ENCODE measurements around the gene GARNL3.

Gene GARNL3, protein sequence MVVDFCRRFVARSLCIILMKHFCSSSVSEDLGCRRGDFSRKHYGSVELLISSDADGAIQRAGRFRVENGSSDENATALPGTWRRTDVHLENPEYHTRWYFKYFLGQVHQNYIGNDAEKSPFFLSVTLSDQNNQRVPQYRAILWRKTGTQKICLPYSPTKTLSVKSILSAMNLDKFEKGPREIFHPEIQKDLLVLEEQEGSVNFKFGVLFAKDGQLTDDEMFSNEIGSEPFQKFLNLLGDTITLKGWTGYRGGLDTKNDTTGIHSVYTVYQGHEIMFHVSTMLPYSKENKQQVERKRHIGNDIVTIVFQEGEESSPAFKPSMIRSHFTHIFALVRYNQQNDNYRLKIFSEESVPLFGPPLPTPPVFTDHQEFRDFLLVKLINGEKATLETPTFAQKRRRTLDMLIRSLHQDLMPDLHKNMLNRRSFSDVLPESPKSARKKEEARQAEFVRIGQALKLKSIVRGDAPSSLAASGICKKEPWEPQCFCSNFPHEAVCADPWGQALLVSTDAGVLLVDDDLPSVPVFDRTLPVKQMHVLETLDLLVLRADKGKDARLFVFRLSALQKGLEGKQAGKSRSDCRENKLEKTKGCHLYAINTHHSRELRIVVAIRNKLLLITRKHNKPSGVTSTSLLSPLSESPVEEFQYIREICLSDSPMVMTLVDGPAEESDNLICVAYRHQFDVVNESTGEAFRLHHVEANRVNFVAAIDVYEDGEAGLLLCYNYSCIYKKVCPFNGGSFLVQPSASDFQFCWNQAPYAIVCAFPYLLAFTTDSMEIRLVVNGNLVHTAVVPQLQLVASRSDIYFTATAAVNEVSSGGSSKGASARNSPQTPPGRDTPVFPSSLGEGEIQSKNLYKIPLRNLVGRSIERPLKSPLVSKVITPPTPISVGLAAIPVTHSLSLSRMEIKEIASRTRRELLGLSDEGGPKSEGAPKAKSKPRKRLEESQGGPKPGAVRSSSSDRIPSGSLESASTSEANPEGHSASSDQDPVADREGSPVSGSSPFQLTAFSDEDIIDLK

DNA sequence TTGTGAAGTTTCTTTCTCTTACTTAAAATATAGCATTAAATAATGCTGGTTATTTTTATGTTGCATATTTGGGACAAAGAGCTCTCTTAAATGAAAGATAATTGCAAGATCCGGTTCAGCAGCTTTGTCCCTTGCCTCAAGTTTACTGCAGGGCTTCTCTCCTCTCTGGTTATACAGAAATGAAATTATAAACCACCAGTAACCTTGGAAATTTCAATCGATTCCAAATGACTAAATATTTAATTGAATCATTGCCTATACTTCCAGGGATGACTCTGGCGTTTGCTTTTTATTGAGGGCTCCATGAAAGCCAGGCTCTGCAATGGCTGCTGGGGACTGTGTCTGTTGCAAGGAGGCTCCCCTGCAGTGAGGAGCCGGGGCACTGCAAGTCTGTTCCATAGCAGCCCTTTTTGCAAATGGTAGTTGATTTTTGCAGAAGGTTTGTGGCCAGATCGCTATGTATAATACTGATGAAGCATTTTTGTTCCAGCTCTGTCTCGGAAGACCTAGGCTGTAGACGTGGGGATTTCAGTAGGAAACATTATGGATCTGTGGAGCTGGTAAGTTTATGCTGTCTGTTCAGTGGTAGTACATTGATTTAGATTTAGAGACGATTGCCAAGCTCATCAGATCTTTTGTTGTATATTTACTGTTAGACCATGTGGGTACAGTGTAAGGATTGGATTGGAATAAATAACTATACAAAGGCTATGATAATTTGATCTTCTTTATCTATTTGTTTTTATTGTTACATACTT, at the start of gene GARNL3:
GARNL3 (plus strand) TSS at position 313 of the 758 bp plus-strand sequence; CDS start at position 417, 104 bp downstream.
- DNase-seq (ENCODE audit: low read depth), result no peak

DNA sequence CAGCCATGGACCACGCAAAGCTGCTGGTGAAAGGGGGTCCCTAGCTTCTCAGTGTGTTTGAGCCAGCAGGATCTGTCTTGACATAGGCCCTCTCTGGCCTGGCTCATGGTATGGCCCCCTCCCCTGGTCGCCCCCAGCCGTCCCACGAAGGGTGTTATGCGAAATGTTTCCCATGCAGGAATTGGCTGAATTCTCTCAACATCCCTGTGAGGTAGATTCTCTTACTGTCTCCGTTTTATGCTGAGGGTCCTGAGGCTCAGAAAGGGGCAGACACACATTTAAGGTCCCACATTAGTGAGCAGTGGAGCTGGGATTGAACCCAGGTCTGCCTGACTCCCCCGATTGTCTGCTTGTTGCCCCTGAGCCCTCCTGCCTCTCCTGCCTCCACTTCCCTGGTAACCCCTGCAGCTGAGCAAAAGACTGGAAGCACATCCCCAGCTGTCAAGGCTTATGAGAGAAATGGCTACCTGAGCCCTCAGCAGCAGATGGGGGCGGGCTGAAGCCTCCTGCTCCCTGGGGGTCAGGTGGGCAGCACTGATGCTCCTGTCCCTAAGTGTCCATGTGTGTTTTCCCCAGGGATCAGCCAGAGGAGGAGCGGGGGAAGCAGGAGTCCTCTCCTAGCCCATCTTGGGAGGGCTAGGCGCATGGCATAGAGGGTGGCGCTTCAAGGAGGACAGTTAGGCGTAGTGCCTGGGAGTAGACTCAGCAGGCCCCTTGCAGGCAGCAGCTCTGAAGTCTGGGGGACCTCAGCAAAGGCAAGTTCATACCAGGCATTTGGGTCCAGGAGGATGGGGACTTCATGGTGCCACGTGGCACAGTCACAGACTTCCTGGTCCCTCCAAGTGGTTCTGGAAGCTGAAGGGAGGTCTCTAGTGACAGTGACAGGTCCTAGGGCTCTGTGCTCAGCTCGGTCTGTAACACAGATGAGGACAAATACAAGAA, 49.0 kb upstream of the GARNL3 start:
- no peak for DNase-seq (ENCODE audit: low read depth)

DNA sequence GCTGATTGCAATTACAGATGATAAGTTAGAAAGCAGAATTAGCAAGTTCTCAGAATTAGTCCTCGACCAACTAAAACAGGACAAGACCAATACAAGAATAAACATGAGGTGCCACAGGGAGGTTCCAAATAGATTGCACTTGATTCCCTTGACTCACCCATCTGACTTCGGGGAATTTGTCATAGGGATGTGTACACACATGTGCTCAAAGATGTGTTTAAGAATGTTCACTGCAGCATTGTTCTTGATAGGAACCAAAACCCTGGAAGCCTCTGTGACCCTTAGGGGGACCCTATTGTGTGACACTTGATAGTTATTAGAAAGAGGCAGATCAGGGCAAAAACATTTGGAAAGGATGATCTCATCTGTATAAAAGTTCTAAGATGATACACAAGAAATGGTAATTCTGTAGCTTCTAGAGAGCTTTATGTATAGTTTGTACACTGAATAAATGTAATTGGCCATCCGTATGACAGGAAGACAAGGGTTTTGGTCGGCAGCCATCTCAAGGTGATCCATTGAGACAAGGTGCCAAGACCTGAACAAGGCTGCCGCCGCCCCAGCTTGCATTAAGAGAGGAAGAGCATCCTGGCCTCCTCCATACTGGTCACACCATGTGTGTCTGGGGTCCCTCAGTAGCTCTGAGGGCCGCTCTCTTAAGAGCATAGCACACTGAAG, 48.2 kb upstream of the GARNL3 start:
- no peak for DNase-seq (ENCODE audit: low read depth)

DNA sequence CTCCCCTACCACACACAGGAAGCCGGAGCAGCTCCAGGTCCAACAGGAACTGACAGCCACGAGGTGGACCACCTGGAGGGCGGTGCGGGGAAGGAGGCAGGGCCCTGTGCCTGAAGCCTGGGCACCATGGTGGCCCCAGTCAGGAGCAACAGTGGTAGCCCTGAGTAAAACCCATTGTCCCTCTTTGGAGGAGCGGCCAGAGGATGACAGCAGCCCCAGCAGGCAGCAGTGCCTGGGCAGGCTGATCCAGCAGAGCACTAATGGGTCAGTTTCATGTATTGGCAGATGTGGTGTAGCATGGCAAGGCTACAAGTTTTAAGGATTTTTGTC, 47.7 kb upstream of the GARNL3 start:
- no peak for DNase-seq (ENCODE audit: low read depth)

DNA sequence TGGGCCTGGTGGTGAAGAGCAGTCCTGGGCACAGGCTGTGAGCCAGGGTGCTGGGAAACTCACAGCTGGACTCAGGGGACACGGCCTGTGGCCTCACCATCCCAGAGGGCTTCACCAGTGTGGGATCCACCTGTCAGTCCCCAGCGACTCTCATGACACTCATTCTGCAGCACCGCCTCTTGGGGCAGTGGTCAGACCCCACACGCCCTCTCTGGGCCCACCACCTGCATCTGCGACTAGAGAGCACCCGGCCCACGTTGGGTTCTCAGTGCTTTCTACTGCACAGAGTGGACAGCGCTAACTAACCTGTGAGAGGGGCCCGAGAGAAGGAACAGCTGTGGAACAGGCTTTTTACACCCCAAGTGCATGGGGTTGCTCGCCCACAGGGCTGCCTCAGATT, 45.8 kb upstream of the GARNL3 start:
- no peak for DNase-seq (ENCODE audit: low read depth)

DNA sequence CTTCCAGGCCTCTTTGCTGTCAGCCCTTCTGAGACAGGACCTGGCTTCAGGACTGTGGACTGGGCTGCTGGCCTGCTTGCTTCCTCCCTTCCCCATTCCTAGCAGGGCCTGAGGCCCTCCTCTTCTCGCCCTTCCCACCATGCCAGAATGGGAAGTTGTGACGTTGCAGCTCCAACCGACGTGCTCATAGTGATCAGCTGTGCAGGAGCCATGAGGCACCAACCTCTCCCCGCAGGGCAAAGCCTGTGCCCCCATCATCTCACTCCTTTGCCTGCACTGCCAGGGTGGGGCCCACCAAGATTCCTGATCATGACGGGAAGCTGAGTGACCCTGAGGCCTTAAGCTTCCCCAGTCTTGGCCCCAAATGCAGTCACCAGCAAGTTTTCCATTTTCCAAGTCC, 45.1 kb upstream of the GARNL3 start:
- no peak for DNase-seq (ENCODE audit: low read depth)

DNA sequence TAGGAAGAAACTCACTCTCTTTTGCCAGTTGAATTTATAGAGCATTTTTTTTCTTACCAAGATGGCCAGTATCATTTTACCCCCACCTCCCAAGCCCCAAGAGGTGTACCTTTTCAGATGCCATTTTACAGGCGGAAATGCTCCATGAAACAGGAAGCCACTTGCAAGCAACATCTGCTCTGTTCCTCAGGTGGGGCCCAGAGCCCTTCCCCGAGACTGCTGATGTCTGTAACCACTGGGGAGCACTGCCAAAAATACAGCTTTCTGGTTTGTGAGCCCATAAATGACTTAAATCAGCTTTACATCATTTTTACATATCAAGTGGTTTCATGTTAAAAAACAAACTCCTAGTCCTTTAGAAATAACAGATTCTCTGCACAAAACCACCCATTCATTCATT, 42.9 kb upstream of the GARNL3 start:
- DNase-seq (ENCODE audit: low read depth), result no peak

DNA sequence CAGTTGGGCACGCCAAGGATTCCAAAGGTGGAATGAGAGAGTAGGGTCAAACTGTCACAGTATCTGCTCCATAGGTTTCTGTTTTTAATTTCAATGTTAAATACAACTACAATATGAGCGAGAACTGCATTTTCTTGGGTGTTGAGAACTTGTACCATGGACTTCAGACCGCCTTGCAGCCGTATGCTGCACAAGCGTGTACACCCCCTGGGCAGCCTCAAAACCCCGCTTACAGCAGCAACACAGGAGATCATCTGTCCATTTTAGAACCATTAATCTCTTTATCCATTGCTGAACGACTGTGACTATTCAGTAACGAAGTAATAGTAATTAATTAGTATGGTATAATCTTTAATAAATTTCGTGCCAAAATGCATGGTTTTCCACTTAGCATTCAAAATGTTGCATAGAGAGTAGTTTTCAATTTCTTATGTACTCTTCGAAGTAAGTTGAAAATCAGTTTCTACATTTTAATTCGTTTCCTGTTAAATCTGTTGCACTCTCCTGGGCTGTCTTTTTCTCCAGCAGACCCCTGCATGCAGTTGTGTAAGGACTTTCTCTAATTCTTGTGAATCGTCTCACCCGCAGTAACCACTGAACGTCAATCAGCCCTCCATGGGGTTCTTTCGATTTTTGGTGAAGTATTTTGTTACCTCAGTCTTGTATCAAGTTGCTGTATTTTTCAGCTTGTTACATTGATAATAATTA, 42.0 kb upstream of the GARNL3 start:
- no peak for DNase-seq (ENCODE audit: low read depth)

DNA sequence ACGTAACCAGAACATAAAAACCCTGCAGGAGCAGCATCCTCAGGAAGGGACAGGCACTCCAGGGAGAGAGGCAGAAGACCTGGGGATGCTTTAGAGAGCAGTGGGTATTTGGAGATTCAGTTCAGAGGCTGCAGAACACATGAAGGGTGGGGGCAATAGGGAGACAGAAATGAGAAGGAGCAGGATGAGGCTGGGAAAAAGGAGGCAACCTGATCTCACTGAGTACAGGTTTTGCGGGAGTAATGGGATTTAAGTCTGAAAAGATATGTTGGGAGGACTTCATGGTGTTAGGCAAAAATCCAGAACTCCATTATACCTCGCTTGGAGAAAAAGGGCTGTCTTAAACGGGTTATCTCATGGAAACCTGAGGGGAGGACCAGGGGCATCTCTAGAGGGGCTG, 41.3 kb upstream of the GARNL3 start:
- DNase-seq (ENCODE audit: low read depth), result no peak

DNA sequence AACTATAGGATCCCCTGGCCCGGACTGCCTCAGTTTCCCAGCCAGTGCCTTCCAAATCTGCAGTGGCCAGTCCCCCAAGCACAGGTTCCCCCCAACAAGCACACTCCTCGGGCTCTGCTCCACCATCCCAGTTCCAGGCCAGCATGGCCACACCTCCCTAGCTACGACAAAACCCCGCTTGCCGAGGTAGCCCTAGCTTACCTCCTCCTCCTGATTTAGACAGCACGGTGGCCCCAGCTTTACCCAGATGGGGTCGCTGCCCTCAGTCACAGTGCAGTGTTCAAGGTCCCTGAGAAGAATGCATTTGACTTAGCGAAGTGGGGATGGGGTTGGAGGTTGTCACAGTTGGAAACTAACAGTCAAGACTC, 40.8 kb upstream of the GARNL3 start:
- no peak for DNase-seq (ENCODE audit: low read depth)

DNA sequence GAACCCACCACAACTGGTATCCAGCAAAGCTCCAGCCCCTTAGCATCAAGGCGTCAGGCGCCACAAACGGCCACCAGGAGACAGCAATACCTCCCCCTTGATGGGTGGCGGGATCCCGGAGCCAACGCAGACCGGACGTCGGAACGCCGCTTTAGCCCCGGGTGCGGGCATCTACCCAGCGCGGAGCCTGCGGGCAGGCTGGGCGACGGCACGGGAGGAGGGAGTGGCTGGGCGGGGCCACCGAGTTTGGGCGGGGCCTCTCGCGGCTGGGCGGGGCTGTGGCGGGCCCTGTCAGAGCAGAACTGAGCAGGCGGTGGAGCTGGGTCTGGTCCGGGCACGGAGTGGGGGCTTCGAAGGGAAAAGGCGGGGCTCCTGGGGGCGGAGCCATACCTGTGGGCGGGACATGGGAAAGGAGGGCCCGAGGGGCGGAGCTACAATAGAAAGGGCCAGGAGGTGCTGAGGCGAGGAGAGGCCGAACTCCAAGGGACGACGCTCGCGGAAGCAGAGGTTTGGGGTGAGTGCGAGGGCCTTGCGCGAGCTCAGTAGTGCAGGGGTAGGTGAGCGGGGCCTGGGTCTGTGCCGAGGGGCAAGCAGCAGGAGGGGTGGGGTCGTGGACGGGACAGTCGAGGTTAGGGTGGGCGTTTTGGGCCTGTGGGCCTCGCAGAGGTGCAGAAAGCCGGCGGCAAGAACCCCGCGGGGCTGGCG, 40.2 kb upstream of the GARNL3 start:
- peak; percentile 63 for DNase-seq (ENCODE audit: low read depth)

DNA sequence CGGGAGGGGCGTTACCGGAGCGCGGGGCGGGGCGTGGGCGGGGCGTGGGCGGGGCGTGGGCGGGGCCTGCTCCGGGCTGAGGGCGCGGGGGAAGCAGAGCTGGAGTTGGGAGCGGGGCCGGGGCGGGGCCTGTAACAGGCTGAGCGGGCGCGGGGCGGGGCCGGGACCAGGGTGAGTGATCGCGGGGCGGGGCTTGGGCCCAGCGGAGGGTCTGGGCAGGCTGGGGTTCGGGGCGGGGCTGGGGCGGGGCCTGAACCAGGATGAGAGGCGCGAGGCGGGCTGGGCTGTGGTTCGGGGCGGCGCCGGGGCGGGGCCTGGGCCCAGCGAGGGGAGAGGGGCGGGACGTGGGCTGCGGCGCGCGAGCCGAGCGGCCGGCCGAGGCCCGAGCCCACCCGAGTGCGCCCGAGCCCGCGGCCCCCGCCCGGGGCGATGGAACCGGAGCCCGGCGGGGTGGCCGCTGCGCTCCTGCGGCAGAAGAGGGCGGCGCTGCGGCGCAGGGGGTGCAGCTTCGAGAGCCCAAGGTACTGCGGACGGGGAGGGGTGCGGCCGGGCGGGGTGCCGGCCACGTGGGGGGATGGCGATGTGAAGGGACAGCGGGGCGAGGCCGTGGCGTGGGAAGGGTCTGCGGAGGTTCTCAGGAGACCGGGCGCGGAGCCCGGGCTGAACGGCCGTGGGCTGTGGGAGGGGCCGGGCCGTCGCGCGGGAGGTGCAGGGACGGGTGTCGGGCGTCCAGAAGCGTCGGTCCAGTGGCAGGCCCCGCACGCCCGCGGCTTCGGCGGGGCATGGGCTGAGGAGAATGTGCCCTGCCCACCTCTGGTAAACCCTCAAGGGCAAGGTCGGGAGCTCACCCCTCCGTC, 39.5 kb upstream of the GARNL3 start:
- peak; percentile 85 for DNase-seq (ENCODE audit: low read depth)

DNA sequence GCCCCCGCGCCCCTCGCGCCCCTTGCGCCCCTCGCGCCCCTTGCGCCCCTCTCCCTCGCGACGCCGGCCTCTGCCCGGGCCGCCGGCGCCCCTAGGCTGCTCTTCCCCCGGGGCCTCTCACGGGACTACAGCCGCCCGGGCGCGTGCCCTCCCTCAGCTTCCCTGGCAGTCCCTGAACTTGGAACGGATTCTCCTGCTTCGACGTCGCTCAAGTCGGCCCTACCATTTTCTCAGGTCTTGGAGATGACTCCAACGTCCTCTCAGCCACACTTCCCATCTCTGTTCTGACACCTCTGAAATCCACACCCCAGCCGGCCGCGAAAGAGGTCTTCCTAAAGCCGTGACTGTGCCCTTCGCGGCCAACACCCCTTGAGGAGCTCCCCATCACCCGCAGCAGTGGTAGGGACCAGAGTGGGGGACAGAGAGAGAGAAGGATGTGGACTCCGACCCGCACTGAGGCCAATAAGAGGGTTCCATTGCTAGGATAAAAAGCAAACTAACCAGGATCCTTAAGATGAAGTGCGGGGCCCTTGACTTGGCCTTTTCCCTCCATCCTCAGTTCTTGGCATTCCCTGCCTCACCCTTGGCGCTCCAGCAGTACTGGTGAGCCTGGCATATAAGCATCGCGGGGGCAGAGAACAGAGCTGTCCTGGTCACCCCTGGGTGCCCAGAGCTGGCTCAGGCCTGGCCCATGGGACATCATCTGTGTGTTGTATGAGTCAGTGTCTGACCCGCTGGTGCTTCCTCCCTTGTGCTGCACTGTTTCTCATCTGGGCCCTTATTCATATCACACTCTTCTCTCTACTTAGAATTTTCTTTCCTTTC, 38.6 kb upstream of the GARNL3 start:
- DNase-seq (ENCODE audit: low read depth), result no peak

DNA sequence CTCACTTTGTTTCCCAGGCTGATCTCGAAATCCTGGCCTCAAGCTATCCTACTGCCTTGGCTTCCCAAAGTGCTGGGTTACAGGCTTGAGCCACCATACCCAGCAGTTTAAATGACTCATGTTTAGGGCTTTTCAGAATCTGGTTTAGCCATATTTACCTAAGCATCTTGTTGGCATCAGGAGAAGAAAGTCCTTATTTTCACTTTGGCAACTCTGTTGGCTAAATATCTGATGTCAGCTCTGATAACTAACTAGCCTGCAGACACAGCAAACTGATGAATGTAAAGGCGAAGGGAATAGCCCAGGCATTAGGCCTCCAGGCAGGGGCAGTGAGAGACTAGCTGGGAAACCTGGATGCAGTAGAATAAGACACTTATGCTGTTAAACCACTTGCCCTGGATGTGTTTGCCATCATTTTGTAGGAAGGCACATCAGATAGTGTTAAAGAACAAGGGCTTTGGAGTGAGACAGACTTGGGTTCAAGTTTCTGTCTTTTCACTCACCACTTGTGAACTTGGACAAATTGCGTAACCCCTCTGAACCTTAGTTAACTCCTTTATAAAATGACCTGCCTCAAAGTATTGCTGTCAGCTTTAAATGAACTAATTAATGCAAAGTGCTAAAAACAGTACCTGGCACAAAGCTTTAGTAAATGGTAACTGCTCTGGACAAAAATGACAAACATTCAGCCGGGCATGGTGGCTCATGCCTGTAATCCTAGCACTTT, 34.7 kb upstream of the GARNL3 start:
- DNase-seq (ENCODE audit: low read depth), result peak; percentile 34

DNA sequence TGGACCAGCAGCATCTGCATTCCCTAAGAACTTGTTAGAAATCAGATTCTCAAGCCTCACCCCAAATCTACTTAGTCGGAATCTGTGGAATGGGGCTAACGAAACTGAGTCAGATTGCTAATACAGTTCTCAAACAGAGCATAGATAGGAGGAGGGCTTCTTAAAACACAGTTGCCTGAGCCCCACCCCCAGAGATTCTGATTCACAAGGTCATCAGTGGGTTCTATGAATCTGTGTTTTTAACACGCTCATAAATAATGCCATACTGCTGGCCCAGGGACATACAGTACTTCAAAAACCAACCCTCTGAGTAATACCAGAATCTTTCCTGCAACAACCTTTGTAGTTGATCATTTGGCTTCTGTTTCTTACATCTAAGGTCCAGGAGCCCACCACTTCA, 32.9 kb upstream of the GARNL3 start:
- DNase-seq (ENCODE audit: low read depth), result no peak

DNA sequence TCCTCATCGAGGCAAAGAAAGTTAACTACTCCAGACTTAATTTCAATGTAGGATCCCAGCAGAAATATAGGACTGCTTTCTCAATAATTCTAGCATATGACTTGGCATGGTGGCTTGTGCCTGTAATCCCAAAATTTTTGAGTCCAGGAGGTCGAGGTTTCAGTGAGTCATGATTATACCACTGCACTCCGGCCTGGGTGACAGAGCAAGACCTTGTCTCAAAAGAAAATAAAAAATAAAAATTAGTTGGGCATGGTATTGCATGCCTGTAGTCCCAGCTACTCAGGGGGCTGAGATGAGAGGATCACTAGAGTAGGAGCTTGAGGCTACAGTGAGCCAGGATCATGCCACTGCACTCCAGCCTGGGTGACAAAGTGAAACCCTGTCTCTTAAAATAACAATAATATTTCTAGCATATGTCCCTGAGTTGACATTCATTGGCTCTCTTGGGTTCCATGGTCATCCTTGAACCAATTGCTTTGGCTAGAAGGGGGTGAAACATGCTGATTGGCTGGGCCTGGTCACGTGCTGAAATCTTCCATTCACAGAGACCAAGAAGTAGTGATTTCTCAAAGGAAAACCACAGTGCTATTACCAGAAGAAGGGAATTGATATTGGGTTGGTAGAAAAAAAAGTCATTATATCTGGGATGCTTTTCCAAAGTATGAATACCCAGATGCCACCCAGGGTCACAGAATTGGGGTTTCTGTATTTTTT, 31.6 kb upstream of the GARNL3 start:
- DNase-seq (ENCODE audit: low read depth), result peak; percentile 18
